ENCODE data around the gene RALY. TPM values are rescaled to one million over a fixed set of nuclear protein-coding genes. Genes with fewer than 3 reads are reported as not detected.

Gene RALY
- total and polyA plus RNA-seq, 2 of the 4 experiments (the other 2 are of a cell fraction): 46.2 to 115 TPM

- ChIA-PET CTCF (interaction anchor here (0.6 kb wide), 1 partner anchor 123 kb away, joined by 4 read pairs; no protein-coding TSS in a partner anchor), POLR2A (ENCODE audit: unreplicated experiment) (no interaction called here)
- dilution Hi-C loops (cut with HindIII; ENCODE audit: low sequenced_read_pairs, unreplicated experiment): no loop called here
- no peak overlapping the region for H2BK5ac ChIP-seq (ENCODE audit: low read depth, low read length, poor library complexity, severe bottlenecking)
- no peak overlapping the region for H3K23ac ChIP-seq (ENCODE audit: low read depth, low read length)
- H3K9me1 ChIP-seq (ENCODE audit: insufficient read depth, low read length): peaks cover 34% of the 10 kb centered on the region
- no peak overlapping the region for H3K18ac ChIP-seq (ENCODE audit: low read depth, low read length)
- H3K27ac ChIP-seq (ENCODE audit: insufficient read depth, low read length): no peak overlapping the region
- H3K9me3 ChIP-seq (ENCODE audit: control insufficient read depth, insufficient read depth, low read length): no peaks in the 10 kb centered on the region
- no peak overlapping the region for H3K14ac ChIP-seq (replicated peaks; ENCODE audit: low read depth, low read length)
- no peak overlapping the region for H4K8ac ChIP-seq (ENCODE audit: low read depth in 2 of 2, low read length in 2 of 2)
- no peaks in the 10 kb centered on the region for H3K27me3 ChIP-seq (ENCODE audit: control insufficient read depth, insufficient read depth, low read length)
- no peak overlapping the region for H3K4me3 ChIP-seq (ENCODE audit: insufficient read depth, low read depth, low read length)
- intact Hi-C loops (cut with micrococcal nuclease): no loop called here
- H3K79me1 ChIP-seq (ENCODE audit: low read depth in 1 of 2, low read length in 2 of 2): peaks cover 59 to 95% of the 10 kb centered on the region in 2 experiments
- no peak overlapping the region for H2AK9ac ChIP-seq (replicated peaks; ENCODE audit: low read depth, low read length, poor library complexity)
- DNase-seq: no peak
- peaks cover 19% of the 10 kb centered on the region for H3K4me1 ChIP-seq (ENCODE audit: control insufficient read depth, insufficient read depth, low read length)
- no peak overlapping the region for H2AK5ac ChIP-seq (ENCODE audit: low read depth, low read length)
- H3K56ac ChIP-seq (ENCODE audit: extremely low read depth, insufficient read depth, low read length): no peak overlapping the region
- no peak overlapping the region for H4K5ac ChIP-seq (ENCODE audit: low read depth, low read length)
- peaks cover 92% of the 10 kb centered on the region for H4K20me1 ChIP-seq (ENCODE audit: insufficient read depth, low read length)
- no peak overlapping the region for H2BK20ac ChIP-seq (ENCODE audit: low read depth, low read length)
- H4K91ac ChIP-seq (ENCODE audit: insufficient read depth, low read depth, low read length): no peak overlapping the region
- no peak overlapping the region for H3K9ac ChIP-seq (ENCODE audit: low read depth, low read length)
- H2AFZ ChIP-seq (replicated peaks; ENCODE audit: low read length, poor library complexity): no peak overlapping the region
- no peak for ATAC-seq (ENCODE audit: low read depth)
- no TSS peak for BruUV-seq (replicated peaks)
- H2BK120ac ChIP-seq (ENCODE audit: low read depth, low read length): no peak overlapping the region
- no peak overlapping the region for H2BK15ac ChIP-seq (ENCODE audit: low read depth, low read length)
- H3K4ac ChIP-seq (ENCODE audit: low read depth, low read length): no peak overlapping the region
- 100% methylated on average over 2 of the region's 5 CpGs; no CpG with 5 or more reads in 1 of the 2 experiments for WGBS, 2 experiments (ENCODE audit: extremely low coverage in 2 of 2, insufficient read length in 1 of 2)
- no peak overlapping the region for H3K4me2 ChIP-seq (ENCODE audit: low read depth, low read length)
- in situ Hi-C loops (cut with MboI; ENCODE audit: low sequenced_read_pairs): no loop called here
- H3K36me3 ChIP-seq (ENCODE audit: control insufficient read depth, insufficient read depth, low read length): peaks cover 8% of the 10 kb centered on the region; the same call in 1 of the 2 replicates
- TF ChIP-seq ELK1 (IDR thresholded peaks at IDR 0.05; ENCODE audit: borderline replicate concordance, low read depth, low read length) (no peak), SMC3 (IDR thresholded peaks at IDR 0.05; ENCODE audit: low read depth, low read length) (no peak), POLR2A (IDR thresholded peaks at IDR 0.05; ENCODE audit: low read depth, low read length) (no peak), MAFK (IDR thresholded peaks at IDR 0.05; ENCODE audit: low read depth, low read length) (no peak), RAD21 (IDR thresholded peaks at IDR 0.05; ENCODE audit: low read length) (no peak), USF2 (IDR thresholded peaks at IDR 0.05; ENCODE audit: low read depth, low read length) (no peak), CTCF (conservative IDR thresholded peaks at IDR 0.05; ENCODE audit: low read depth, low read length) (no peak), NFE2L2 (IDR thresholded peaks at IDR 0.05; ENCODE audit: low read depth, low read length) (no peak), CHD1 (IDR thresholded peaks at IDR 0.05; ENCODE audit: low read depth, low read length) (no peak), CEBPB (IDR thresholded peaks at IDR 0.05; ENCODE audit: low read depth, low read length) (no peak), BHLHE40 (IDR thresholded peaks at IDR 0.05; ENCODE audit: low read depth, low read length) (no peak), RFX5 (IDR thresholded peaks at IDR 0.05; ENCODE audit: low read depth, low read length) (no peak), RCOR1 (IDR thresholded peaks at IDR 0.05; ENCODE audit: insufficient replicate concordance, low read length) (no peak), FOS (IDR thresholded peaks at IDR 0.05; ENCODE audit: low read depth, low read length) (no peak), MXI1 (IDR thresholded peaks at IDR 0.05; ENCODE audit: borderline replicate concordance, low read depth, low read length) (no peak)
These were observed 52.4 kb downstream of the RALY start for GRCh38 chr20:34045930-34046725.

Data from IMR-90 (cell line).